SKM-1 (cell line): ENCODE results near the gene LCMT1.
"Not testable (repeated sequence)": the region's sequence is repeated elsewhere in the genome, so short reads cannot be mapped to it uniquely, and the experiment has no call there.

Source experiments
- DNase-seq: peaks from one replicate; lab custom pipeline; 2025; ENCODE audit not compliant: unreplicated experiment; lab: John Stamatoyannopoulos, UW

Gene LCMT1

DNA sequence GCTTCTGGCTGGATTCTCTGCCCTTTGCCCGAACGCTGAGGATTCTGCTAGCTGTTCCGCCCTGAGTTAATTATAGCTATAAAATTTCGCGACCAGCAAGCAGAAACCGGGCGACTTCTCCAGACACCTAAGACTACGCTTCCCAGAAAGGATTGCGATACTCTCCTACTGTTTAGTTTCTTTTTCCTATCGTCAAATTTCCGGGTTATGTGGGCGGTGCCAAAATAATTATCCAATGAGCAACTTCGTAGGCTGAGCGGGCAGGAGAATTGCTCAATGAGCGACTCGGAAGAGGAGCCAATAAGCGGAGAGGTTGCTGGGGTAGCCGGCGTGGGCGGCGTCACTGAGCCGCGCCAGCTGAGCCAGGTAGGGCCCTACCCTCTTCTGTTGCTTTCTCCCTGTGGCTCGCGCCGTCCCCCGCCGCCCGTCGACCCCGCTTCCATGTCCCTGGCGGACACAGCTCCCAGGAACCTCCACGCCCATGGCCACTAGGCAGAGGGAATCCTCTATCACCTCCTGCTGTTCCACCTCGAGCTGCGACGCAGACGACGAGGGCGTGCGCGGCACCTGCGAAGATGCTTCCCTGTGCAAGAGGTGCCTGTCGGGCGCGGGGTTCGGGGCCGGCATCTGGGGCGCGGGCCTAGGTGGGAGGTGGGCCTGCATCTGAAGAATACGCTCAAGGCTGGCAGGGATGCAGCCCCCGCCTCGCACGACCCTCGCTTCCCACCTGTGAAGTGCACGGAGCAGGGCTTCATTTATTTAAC, at the start of gene LCMT1:
Gene LCMT1, plus strand, starts transcription at position 340 of the 764 bp plus-strand sequence. Its CDS starts 142 bp downstream, at position 482.
- DNase-seq: peak; percentile 99

DNA sequence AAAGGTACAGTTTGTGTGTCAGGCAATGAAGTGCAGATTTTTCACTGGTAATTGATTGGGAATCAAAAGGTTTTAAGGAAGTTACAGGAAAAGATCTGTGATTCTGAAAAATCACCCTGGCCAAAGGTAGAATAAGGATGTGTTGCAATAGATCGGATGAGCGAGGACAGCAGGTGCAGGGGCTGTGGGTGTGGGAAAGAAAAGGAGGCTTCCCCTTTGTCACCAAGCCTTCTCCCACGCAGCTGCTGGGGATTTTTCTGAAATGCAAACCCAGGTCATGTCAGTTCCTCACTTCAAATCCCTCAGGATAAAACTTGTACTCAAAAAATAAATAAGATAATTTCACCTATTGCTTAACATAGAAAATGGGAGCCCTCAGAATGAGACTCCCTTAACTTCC, 48.4 kb upstream of the LCMT1 start:
- DNase-seq: no peak

DNA sequence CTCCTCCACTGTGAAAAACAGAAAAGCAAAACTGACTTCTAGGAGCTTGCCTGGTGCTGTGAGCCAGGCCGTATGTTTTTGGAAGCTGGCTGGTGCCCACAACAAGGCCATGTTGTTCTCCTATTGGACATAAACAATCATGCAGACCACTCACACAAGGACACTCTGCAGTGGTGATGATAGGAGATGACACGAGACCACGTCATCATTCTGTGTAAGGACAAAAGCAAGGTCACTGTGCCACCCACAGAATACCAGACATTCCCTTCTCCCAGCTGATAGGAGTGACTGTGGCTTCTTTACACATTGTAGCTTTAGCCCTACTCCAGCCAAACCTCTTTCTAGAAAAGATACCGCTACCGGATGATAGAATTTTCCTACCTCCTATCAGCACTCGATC, 47.7 kb upstream of the LCMT1 start:
- no peak for DNase-seq

DNA sequence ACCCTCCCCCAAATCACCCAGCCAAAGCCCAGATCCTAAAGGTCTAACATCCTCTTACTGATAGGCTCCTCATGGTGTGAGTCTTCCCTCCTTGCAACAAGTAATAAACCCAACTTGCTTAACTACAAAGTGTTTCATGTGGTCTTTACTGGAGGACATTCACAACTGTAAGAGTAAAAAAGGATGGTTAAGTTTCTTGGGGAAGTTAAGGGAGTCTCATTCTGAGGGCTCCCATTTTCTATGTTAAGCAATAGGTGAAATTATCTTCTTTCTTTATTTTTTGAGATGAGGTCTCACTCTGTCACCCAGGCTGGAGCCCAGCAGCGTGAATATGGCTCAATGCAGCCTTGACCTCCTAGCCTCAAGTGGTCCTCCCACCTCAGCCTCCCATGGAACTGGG, 47.3 kb upstream of the LCMT1 start:
- not testable (repeated sequence) for DNase-seq

DNA sequence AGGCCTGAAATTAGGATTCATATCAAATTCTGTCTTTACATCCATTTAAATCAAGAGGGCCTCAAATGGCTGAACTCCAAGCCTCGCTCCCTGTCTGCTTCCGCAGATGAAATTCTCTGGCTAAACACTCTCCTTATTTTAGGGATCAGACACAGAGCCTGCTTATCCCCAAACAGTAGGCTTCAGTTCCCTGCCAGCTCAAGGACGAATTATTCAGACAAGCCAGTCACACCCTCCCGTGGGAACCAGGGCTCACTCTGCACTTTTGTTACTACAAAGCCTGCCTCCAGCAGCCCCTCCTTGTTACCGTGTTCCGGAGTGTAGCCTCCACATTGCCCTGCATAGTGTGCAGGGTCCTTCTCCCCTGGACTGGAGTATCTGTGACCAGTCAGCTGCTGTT, 46.6 kb upstream of the LCMT1 start:
- no peak for DNase-seq

DNA sequence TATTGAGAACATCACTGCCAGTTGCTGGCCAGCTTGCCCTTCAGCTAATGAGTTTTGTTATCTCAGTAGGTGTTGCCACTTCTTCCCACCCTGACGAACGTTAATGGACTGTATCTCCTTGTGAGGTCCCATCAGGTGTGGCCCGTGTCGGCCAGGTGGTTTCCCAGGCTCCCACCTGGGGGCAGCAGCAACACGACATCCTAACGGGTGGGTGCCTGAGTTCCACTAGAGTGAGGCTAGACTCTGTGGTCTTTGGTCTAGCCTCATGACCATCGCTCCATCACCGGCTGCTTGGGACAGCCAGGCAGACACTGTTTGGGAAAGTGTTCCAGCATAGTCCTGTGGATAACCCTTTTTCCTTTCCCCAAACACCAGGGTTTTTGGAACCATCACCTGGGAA, 45.6 kb upstream of the LCMT1 start:
- DNase-seq: no peak

DNA sequence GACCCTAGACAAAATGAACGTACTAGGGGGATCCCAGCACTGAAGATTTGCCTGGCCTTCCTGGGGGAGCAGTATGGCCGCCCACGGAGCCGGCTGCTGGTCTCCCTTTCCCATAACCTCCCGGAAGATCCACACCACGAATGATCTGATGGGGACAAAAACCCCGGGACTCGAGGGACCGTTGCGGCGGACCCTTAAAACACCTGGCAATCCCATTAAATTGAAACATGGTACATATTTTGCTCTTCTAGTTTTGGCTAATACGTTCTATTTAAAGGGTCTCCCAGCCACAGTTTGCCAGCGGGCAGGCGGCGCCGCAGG, 45.2 kb upstream of the LCMT1 start:
- DNase-seq: no peak

DNA sequence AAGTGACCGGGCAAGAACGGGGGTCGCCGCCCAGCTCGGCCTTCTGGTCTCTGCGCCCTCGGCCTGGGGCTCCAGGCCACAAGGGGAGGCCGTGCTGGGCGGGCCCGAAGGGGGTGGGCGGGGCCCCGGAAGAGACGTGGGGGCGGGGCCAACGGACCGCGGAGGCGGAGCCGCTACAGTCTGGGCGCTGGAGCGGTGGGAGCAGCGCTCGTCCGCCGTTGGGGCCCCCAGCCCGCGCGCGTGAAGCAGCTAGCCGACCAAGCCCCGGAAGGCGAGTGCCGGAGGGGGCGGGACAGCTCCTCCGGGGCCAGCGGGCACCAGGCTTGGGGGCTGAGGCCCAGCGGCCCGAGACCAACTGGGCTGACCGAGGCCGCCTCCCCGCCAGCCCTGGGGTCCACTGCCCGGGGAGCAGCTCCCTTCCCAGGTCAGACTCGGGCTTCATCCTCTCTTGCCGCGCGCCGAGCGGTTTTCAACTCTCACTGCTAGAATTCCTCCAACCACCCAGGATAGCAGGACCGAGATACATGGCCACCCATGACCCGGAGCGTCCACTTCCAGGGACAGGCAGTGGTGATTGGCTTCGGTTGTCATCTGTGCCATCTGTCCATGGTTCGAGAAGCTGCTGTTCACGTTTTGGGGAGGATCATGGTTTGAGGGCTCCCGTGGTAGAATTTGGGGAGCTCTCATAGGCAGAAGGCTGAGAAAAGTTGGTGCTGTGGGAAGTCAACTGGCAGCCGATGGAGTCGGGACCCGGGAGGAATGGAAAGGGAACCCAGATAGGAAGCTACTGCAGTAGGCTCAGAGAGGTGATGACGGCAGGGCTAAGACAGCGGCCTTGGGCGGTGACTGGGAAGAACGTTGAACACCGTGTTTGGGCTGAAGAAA, 44.6 kb upstream of the LCMT1 start:
- peak; percentile 40 for DNase-seq

DNA sequence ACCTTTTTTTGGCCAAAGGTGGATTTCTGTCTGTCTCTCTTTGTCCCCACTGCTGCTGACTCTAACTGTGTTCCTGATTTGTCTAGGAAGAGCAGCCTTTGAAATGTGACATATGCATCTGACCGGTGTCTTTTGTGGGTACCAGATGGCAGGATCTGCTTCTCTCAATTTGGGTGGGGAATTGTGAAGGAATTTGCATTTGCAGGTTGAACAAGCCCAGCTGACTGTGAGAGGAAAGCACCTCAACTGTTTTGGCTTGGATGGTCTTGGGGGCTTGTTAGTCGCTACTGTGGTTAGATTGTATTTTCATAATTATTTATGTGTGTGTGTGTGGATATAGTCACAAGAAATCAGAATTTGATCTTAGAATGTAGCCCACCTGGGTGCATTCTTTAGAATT, 37.7 kb upstream of the LCMT1 start:
- no peak for DNase-seq

DNA sequence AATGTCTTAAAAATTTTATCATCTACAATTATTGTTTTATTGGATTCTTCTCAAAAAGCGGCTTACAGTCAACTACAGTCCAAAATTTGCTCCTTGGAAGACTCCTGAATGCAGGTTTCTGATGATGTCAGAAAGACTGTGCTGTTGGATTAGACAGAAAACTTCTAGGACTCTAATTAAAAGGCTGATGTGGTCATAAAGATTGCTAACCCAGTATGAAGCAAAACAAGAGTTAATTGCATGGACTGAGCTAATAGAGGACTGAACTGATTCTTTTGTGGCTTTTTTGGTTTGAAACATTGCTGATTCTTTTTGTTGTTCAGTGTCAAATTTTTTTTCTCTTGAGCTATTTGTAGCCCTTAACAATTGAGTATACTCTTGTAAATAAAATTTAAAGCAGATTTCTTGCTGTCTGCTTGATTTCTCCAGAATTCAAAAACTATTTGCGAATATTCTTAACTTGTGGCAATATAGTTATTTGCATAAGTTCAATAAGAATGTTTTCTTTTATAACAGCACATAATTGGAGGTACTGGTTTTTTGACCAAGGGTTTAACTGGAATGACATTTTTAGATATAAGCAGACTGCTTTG, 33.1 kb upstream of the LCMT1 start:
- no peak for DNase-seq

DNA sequence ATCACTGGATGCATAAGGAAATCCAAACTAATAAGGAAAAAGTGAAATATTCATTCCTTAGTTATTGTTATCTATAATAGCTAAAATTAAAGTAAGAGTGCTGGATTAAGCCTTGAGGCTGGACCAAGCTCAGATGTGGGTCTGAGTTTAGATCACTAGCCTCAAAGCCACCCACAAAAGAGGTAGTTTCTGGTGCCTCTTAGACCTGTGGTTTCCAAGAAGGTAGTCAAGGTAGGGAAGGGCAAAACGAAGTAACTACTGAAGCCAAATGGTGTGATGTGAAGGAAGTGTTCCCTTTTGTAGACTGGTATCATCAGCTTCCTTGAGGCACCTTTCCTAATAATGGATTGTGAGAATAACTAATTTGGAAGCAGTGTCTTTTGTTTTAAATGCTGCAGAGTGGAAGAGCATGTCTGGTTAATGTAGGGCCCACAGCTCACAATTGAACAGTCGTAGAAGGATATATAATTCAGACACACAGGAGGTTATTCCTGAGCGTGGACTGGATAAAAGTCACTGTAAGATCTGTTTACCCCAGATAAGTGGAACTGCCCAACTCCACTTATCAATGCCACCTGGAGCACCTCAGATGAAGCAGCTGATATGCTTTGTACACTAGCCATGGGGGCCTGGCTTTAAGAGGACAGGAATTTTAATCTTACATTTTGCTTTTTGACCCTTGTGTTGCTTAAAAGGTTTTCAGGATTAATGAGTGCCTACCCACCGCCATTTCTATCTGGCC, 31.7 kb upstream of the LCMT1 start:
- no peak for DNase-seq

DNA sequence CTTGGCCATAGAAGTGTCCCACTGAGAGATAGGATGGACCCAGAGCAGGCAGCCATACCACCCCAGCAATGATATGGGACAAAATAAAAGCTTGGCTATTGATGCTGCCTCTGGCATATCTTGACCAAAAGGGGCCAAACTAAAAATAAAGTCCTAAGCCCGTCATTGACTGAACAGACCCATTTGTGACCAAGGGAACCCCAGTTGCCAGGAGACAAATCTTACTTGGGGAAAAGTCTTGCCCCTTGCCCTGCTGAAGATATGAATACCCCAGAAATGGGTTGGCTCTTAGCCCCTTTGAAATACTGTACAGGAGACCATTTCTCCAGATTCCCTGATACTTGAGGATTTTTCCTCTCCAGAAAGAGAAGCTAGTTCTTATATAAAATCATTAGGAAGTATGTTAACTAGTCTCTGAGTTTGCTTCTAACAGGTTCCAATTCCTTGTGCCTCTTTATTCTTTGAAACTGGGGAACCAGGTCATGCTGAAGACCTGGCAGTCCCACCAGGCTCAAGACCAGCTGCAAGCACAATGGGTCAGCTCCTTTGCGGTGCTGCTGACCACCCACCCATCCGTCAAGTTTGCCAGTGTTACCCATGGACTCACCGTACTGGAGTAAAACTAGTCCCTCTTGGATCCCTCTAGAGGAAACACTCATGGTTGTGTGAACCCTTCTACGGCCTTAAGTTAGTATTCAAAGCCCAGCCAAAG, 31.0 kb upstream of the LCMT1 start:
- no peak for DNase-seq

DNA sequence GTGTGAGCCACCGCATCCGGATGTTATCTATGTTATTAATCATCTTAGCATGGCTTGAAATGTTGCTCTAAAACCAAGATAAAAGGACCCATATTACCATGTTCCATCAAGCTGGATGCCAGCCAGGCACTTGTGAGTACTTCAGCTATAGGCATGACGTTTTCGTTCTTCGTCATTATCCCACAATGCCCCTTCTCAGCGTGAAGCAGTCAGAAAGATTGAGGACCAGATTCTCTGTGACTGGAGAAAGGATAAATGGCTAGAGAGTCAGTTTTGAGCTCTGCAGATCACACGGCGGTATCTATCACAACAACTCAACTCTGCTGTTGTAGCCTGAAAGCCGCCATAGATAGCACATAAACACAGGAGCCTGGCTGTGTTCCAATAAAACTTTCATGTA, 29.8 kb upstream of the LCMT1 start:
- DNase-seq: no peak

DNA sequence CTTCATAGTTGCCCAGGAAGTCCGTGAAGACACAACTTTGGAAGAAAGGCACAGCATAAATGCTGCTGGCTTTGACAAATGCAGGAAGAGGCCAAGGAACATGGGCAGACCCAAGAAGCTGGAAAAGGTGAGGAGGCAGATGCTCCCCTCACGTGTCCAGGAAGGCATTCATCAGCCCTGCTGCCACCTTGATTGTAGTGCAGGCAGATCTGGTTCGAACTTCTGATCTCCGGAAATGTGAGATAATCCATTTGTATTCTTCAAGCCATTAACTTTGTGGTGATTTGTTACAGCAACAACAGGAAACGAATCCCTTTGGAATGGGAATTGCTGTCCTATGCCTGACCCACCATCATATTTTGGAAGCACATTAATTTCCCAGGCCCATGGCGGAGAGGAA, 28.5 kb upstream of the LCMT1 start:
- DNase-seq: no peak

DNA sequence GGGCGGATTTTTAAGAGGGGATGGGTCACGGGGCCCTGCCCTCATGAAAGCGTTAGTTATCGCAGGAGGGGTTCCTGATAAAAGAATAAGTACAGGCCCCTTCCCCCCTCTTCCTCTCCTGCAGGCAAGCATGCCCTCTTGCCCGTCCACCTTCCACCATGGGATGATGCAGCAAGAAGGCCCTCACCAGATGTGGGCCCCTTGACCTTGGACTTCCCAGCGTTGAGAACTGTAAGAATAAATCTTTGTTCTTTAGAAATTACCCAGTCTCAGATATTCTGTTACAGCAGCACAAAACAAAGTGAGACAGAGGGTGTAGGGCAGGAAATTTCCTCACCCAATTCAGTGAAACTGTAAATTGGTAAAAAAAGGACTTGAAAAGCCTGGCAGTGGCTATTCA, 27.8 kb upstream of the LCMT1 start:
- no peak for DNase-seq

DNA sequence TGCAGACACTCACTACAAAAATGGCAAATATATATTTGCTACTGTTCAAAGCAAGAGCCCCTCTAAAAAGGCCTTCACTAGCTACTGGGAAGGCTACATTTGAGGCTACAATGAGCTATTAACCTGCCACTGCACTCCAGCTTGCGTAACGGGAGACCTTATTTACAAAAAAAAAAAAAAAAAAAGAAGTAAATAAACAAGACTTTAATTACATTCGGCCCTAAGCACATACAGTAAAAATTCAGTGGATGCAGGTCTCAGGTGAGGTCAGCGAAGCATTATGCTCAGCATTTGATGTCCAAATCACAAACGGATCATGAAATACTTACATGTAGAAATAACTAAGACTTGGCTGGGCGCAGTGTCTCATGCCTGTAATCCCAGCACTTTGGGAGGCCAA, 26.7 kb upstream of the LCMT1 start:
- no peak for DNase-seq

DNA sequence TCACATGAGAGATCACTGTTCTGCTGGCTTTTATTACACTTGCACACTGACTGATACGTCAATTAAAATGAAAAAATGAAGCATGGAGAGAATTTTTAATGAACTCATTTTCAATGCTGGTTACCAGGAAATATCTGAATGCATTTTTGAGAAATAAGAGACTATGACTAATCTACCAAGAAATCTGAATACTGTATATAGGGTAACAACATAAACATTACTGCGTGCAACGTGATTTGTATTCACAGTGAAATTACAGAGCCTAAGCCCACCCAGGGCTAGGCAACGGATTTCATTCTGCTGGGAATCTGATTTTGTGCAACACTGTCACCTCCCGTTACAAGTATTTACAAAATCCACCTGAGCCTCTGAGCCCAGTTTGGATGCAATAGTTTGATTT, 23.8 kb upstream of the LCMT1 start:
- DNase-seq: no peak

DNA sequence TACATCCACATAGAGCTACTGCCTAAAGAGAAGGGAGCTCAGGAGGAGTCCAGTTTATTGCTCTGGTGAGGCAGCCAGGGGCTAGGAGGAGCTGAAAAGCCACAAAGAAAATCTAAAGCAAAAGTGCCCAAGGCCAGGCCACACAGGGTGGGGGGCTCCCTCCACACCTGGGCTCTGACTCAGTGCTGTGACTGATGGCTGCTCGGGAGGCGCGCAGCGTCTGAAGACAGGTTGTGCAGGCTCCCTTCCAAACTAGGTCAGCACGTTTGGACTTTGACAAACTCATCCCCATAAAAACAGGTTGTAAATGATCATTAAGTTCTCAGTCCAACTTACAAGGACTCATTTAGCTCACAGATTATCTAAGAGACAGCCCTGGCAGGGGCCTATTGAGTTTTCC, 22.2 kb upstream of the LCMT1 start:
- no peak for DNase-seq

DNA sequence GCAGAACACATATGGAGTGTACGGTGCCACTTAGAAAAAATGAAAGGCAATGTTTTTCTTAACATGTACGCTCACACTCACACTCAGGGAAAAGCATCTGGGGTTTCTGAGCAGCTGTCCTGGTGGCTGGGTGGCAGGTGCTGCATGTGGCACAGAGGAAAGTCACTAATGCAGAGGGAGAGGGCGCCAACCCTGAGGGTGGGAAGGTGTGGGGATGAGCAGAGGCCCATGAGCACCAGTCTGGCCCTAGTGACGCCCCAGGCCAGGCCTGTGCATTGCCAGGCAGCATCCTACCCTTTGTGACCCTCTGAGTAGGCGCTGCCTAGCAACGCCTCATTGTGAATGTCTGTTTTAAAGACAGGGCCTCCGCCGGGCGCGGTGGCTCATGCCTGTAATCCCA, 19.1 kb upstream of the LCMT1 start:
- no peak for DNase-seq

DNA sequence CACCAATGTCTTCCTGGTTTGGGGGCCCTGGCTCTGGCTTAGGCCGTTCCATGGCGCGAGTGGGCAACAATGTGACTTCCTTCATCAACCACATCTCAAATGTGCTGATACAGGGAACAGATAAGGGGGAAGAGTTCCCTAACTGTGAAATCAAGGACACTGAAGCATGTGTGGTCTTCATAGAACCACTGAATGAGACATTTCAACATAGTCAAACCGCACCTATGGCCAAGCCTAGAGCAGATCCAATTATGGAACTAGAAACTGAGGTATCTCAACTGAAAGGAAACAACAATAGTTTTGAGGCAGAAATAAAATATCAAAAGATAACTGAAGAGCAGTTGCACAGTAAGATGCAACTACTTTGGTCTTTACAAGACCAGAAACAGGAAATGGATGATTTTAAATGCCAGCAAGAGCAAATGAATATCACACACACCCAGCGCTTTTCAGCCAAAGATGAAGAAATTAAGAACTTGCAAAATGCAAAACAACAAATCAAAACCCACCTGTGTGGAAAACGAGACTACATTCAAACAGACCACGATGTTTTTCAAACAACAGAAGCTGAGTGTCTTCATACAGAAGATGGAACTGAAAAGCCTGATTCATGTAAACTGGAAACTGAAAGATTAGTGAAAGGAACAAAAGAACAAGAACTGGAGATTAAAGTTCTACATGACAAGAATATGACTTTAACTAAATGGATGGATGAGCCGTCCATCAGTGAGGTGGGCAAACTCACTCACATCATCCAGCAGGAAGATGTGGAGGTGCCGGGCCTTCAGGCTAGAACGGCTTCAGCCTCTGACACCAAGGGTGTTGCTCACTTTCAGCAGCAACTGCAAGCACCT, 18.1 kb upstream of the LCMT1 start:
- no peak for DNase-seq
